Gastrocnemius medialis (tissue), 4 donors: Measurements from ENCODE around the gene INCA1. TPM values are rescaled to one million over a fixed set of nuclear protein-coding genes. Genes with fewer than 3 reads are reported as not detected.

Source experiments
- ATAC-seq, 2 donors: fragments of 150-250 bp; one replicate each; pipeline ENCODE4 v1.9.1; 2016
- DNase-seq, 2 donors: peaks; one replicate each; pipeline ENCODE4 v3.0.0-alpha.2; 2019
- H3K27ac ChIP-seq, 4 donors: fragments of 200-600 bp; sonication (generic); 1 replicate in 1 of 4; 2 replicates in 3 of 4; pipeline ENCODE4 v1.5.1; 2016 to 2018; ENCODE audit warnings: mild to moderate bottlenecking in 2 of 4, moderate library complexity in 1 of 4
- H3K27me3 ChIP-seq, 3 donors: fragments of 200-600 bp; sonication (generic) in 2 of 3; 1 replicate in 1 of 3; 2 replicates in 2 of 3; pipeline versions ENCODE4 v1.5.1 to v1.6.0; 2016 to 2019; ENCODE audit warnings: mild to moderate bottlenecking in 1 of 3, moderate library complexity in 1 of 3
- H3K36me3 ChIP-seq, 2 donors: fragments of 200-600 bp; sonication (generic) in 1 of 2; one replicate each; pipeline ENCODE4 v1.5.1; 2017 to 2018
- H3K4me1 ChIP-seq, 2 donors: fragments of 200-600 bp; sonication (generic) in 1 of 2; one replicate each; pipeline ENCODE4 v1.5.1; 2016 to 2017; ENCODE audit warnings: mild to moderate bottlenecking in 2 of 2
- H3K4me3 ChIP-seq, 4 donors: fragments of 200-600 bp; sonication (generic) in 3 of 4; 1 replicate in 1 of 4; 2 replicates in 3 of 4; pipeline ENCODE4 v1.5.1; 2016 to 2019; ENCODE audit warnings: mild to moderate bottlenecking in 2 of 4
- H3K9me3 ChIP-seq, 3 donors: fragments of 200-600 bp; sonication (generic) in 2 of 3; 1 replicate in 1 of 3; 2 replicates in 2 of 3; pipeline ENCODE4 v1.5.1; 2016 to 2019
- CTCF ChIP-seq, 5 experiments: fragments of 450-650 bp in 3 of 5; fragments of 200-600 bp in 2 of 5; sonication (generic) in 2 of 5; IDR thresholded peaks in 4 of 5; conservative IDR thresholded peaks in 1 of 5; 1 replicate in 4 of 5; 2 replicates in 1 of 5; pipeline ENCODE4 v1.5.1; 2016 to 2019; ENCODE audit warnings: antibody characterized with exemption in 5 of 5, mild to moderate bottlenecking in 3 of 5, moderate library complexity in 3 of 5
- POLR2A ChIP-seq, 2 donors: fragments of 450-650 bp; IDR thresholded peaks; one replicate each; pipeline ENCODE4 v1.6.1; 2017; ENCODE audit warnings: antibody characterized with exemption in 2 of 2, mild to moderate bottlenecking in 2 of 2, moderate library complexity in 2 of 2
- in situ Hi-C, 4 donors: fragments of 200-750 bp; cut with MboI; loops; one replicate each; pipeline versions ENCODE4 v1.15.0 to v1.8.0; 2017; ENCODE audit warnings: low sequenced_read_pairs in 4 of 4
- intact Hi-C: fragments of 100-400 bp; cut with DNase I; formaldehyde crosslinking; loops from one replicate; pipeline ENCODE4 v1.15.1; 2023; ENCODE audit warnings: low total_unique reads
- microRNA-seq, 2 donors: library from miRNA; unstranded; fragments of <30 nt; microRNA quantifications; one replicate each; pipeline ENCODE4, GENCODE V29; 2016; ENCODE audit warnings: borderline replicate concordance in 2 of 2
- total RNA-seq, 4 donors: library from RNA; depleted of rRNA; stranded (reverse); fragments of >200 nt; gene quantifications; one replicate each; pipeline versions ENCODE4 v1.1.0 to v1.2.3, GENCODE V29; 2016

Gene INCA1
- total RNA-seq, 4 donors from 2014 or later, result 1.9 to 5.7 (median 4.3) TPM

DNA sequence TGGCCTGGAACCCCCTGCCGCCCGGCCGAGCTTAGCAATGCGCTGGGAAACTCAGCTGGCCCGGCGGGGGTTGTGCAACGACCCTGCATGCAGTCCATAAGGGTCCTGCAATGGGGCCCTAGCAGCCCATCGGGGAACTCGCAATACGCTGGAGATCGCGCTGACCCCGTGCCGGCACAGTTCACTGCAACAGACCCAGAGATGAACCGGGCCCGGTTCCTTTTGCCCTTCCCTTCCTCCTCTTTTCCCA lies 57.9 kb downstream of the INCA1 start:
- in situ Hi-C loops, result loop anchor here in 1 of 4 donors (5.0 kb wide), 1 partner anchor 43 kb away; no protein-coding TSS in a partner anchor
- DNase-seq, result no peak
- ATAC-seq, result peak in 1 of 2 donors; percentile 1
- intact Hi-C loops, result loop anchor here (2.0 kb wide), 1 partner anchor 31 kb away; no protein-coding TSS in a partner anchor
- TF ChIP-seq CTCF (IDR thresholded peaks at IDR 0.05 in 4 of 5, conservative IDR thresholded peaks at IDR 0.05 in 1 of 5), result no peak
- no peak for TF ChIP-seq POLR2A (IDR thresholded peaks at IDR 0.05)
- Histone ChIP-seq H3K27me3 (no peaks in the 10 kb centered on the region), H3K36me3 (peaks cover 0 to 42% of the 10 kb centered on the region in 2 donors), H3K4me1 (peaks cover 40 to 45% of the 10 kb centered on the region in 2 donors), H3K27ac (peak overlapping the region; percentile 94 to 97 (median 94)), H3K4me3 (peak overlapping the region; percentile 91 to 98 (median 92)), H3K9me3 (no peaks in the 10 kb centered on the region)

GRCh38 chr17:4938688-4939545 lies 58.4 kb downstream of the INCA1 start:
- Histone ChIP-seq H3K36me3 (peaks cover 0 to 36% of the 10 kb centered on the region in 2 donors), H3K4me3 (peak overlapping the region; percentile 91 to 98 (median 92)), H3K27me3 (no peaks in the 10 kb centered on the region), H3K27ac (peak overlapping the region; percentile 94 to 97 (median 94)), H3K4me1 (peaks cover 45 to 51% of the 10 kb centered on the region in 2 donors), H3K9me3 (no peaks in the 10 kb centered on the region)
- peak in 1 of 2 donors; percentile 68 for DNase-seq
- intact Hi-C loops, result loop anchor here (2.0 kb wide), 1 partner anchor 30 kb away; no protein-coding TSS in a partner anchor
- TF ChIP-seq POLR2A (IDR thresholded peaks at IDR 0.05), result peak in 1 of 2 donors; percentile 16
- TF ChIP-seq CTCF (IDR thresholded peaks at IDR 0.05 in 4 of 5, conservative IDR thresholded peaks at IDR 0.05 in 1 of 5), result no peak
- in situ Hi-C loops, result loop anchor here in 1 of 4 donors (5.0 kb wide), 1 partner anchor 43 kb away; no protein-coding TSS in a partner anchor
- peak in 1 of 2 donors; percentile 2 for ATAC-seq

Small RNAs within 50 kb of the gene (microRNA-seq; reads per million reads assigned to microRNA genes)
- gene MIR6864 (0 to 0.85 reads per million in 2 donors), gene MIR6865 (0 reads per million in 2 donors)

Other genes with a start within 250 kb of the INCA1 start
- under 1 TPM in 1 of 4 donors, not detected in 3; 0.64 TPM for gene TM4SF5, start 225.6 kb downstream of the INCA1 start, total RNA-seq
- gene VMO1, start 211.2 kb downstream of the INCA1 start, total RNA-seq, result 1 to 10 TPM in 3 of 4 donors, not detected in 1; 1.4 to 7.2 (median 3.8) TPM
- under 1 TPM in 1 of 4 donors, not detected in 3; 0.53 TPM for gene GLTPD2, start 208.6 kb downstream of the INCA1 start, total RNA-seq
- gene PSMB6, start 201.4 kb downstream of the INCA1 start, total RNA-seq, result 100 to 1,000 TPM; 365 to 662 (median 479) TPM
- 1 to 10 TPM; 2.8 to 5.8 (median 4.2) TPM for gene PLD2, start 190.4 kb downstream of the INCA1 start, total RNA-seq
- gene MINK1, start 164.2 kb downstream of the INCA1 start, total RNA-seq, result 10 to 100 TPM; 11.7 to 20.2 (median 15.3) TPM
- under 1 TPM in 2 of 4 donors, not detected in 2; 0.10 to 0.33 TPM for gene C17orf107, start 98.0 kb downstream of the INCA1 start, total RNA-seq
- 1 to 10 TPM in 1 of 4 donors, under 1 TPM in 2, not detected in 1; 0.33 to 1.9 (median 0.52) TPM for gene CHRNE, start 94.4 kb downstream of the INCA1 start, total RNA-seq
- gene GP1BA, start 65.2 kb downstream of the INCA1 start, total RNA-seq, result not detected
- gene SLC25A11, start 57.5 kb downstream of the INCA1 start, total RNA-seq, result 100 to 1,000 TPM in 2 of 4 donors, 10 to 100 TPM in 2; 52.6 to 106 (median 81.7) TPM
- gene RNF167, start 57.3 kb downstream of the INCA1 start, total RNA-seq, result 10 to 100 TPM; 51.2 to 99.5 (median 75.2) TPM
- gene PFN1, start 49.0 kb downstream of the INCA1 start, total RNA-seq, result 100 to 1,000 TPM; 304 to 750 (median 599) TPM
- gene ENO3, start 46.4 kb downstream of the INCA1 start, total RNA-seq, result 1,000 to 10,000 TPM; 1,434 to 5,473 (median 3,204) TPM
- gene SPAG7, start 29.7 kb downstream of the INCA1 start, total RNA-seq, result 100 to 1,000 TPM in 1 of 4 donors, 10 to 100 TPM in 3; 78.6 to 114 (median 91.0) TPM
- gene CAMTA2, start 9.8 kb downstream of the INCA1 start, total RNA-seq, result 10 to 100 TPM; 19.1 to 46.4 (median 36.4) TPM
- 100 to 1,000 TPM; 327 to 543 (median 393) TPM for gene KIF1C, start 428 bp upstream of the INCA1 start, total RNA-seq
- not detected for gene SLC52A1, start 37.9 kb upstream of the INCA1 start, total RNA-seq
- 10 to 100 TPM in 1 of 4 donors, 1 to 10 TPM in 3; 6.1 to 11.4 (median 7.6) TPM for gene ZFP3, start 80.9 kb upstream of the INCA1 start, total RNA-seq
- gene ZNF232, start 114.4 kb upstream of the INCA1 start, total RNA-seq, result 10 to 100 TPM in 1 of 4 donors, 1 to 10 TPM in 3; 5.8 to 13.5 (median 7.7) TPM
- gene USP6, start 118.5 kb upstream of the INCA1 start, total RNA-seq, result under 1 TPM; 0.26 to 0.97 (median 0.63) TPM
- 1 to 10 TPM; 1.1 to 6.7 (median 2.9) TPM for gene ZNF594, start 194.3 kb upstream of the INCA1 start, total RNA-seq
- 1 to 10 TPM in 1 of 4 donors, under 1 TPM in 3; 0.27 to 1.8 (median 0.37) TPM for gene SCIMP, start 237.3 kb upstream of the INCA1 start, total RNA-seq